ENCODE data around the gene GNAZ.

- TF ChIP-seq, protein P1, sequence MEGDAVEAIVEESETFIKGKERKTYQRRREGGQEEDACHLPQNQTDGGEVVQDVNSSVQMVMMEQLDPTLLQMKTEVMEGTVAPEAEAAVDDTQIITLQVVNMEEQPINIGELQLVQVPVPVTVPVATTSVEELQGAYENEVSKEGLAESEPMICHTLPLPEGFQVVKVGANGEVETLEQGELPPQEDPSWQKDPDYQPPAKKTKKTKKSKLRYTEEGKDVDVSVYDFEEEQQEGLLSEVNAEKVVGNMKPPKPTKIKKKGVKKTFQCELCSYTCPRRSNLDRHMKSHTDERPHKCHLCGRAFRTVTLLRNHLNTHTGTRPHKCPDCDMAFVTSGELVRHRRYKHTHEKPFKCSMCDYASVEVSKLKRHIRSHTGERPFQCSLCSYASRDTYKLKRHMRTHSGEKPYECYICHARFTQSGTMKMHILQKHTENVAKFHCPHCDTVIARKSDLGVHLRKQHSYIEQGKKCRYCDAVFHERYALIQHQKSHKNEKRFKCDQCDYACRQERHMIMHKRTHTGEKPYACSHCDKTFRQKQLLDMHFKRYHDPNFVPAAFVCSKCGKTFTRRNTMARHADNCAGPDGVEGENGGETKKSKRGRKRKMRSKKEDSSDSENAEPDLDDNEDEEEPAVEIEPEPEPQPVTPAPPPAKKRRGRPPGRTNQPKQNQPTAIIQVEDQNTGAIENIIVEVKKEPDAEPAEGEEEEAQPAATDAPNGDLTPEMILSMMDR (IDR thresholded peaks at IDR 0.05; ENCODE audit: poor library complexity, severe bottlenecking), result no peak
- TF ChIP-seq EZH2 (IDR thresholded peaks at IDR 0.05; ENCODE audit: borderline replicate concordance, insufficient read depth, low read length, poor library complexity, severe bottlenecking), result no peak
- no peak for TF ChIP-seq POLR2AphosphoS5 (IDR thresholded peaks at IDR 0.05)
- TF ChIP-seq, protein P2, sequence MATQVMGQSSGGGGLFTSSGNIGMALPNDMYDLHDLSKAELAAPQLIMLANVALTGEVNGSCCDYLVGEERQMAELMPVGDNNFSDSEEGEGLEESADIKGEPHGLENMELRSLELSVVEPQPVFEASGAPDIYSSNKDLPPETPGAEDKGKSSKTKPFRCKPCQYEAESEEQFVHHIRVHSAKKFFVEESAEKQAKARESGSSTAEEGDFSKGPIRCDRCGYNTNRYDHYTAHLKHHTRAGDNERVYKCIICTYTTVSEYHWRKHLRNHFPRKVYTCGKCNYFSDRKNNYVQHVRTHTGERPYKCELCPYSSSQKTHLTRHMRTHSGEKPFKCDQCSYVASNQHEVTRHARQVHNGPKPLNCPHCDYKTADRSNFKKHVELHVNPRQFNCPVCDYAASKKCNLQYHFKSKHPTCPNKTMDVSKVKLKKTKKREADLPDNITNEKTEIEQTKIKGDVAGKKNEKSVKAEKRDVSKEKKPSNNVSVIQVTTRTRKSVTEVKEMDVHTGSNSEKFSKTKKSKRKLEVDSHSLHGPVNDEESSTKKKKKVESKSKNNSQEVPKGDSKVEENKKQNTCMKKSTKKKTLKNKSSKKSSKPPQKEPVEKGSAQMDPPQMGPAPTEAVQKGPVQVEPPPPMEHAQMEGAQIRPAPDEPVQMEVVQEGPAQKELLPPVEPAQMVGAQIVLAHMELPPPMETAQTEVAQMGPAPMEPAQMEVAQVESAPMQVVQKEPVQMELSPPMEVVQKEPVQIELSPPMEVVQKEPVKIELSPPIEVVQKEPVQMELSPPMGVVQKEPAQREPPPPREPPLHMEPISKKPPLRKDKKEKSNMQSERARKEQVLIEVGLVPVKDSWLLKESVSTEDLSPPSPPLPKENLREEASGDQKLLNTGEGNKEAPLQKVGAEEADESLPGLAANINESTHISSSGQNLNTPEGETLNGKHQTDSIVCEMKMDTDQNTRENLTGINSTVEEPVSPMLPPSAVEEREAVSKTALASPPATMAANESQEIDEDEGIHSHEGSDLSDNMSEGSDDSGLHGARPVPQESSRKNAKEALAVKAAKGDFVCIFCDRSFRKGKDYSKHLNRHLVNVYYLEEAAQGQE (IDR thresholded peaks at IDR 0.05; ENCODE audit: borderline replicate concordance), result no peak
- TF ChIP-seq SMC3 (conservative IDR thresholded peaks at IDR 0.05; ENCODE audit: poor library complexity), result no peak
- no peak for TF ChIP-seq RAD21 (conservative IDR thresholded peaks at IDR 0.05)
- TF ChIP-seq MXI1 (conservative IDR thresholded peaks at IDR 0.05; ENCODE audit: poor library complexity, severe bottlenecking), result no peak
- TF ChIP-seq EP300 (conservative IDR thresholded peaks at IDR 0.05; ENCODE audit: poor library complexity, severe bottlenecking), result no peak
Observed at GRCh38 chr22:23032658-23033057, 37.7 kb upstream of the GNAZ start.
